A673 (cell line): ENCODE data around the gene TSHZ2. TPM values are rescaled to one million over a fixed set of nuclear protein-coding genes. Genes with fewer than 3 reads are reported as not detected.

Source experiments
- BruUV-seq: library from RNA; stranded (reverse); fragments of 400-500 nt; replicated peaks from 2 replicates; lab custom pipeline; 2021; lab: Mats Ljungman, UMichigan
- CTCF ChIA-PET: fragments of 300-600 bp; sonication (Branson Sonifier 250); formaldehyde crosslinking; loops from one replicate; lab custom pipeline; 2022; ENCODE audit warnings: antibody characterized with exemption; lab: Charles Lee
- POLR2A ChIA-PET: fragments of 300-600 bp; sonication (Branson Sonifier 250); formaldehyde crosslinking; loops from one replicate; lab custom pipeline; 2022; ENCODE audit warnings: antibody characterized with exemption; ENCODE audit not compliant: low non-redundant PET; lab: Charles Lee
- DNase-seq: peaks from one replicate; pipeline ENCODE4 v3.0.0-alpha.2; 2015; ENCODE audit warnings: low spot score
- H3K27ac ChIP-seq: fragments of 200-600 bp; sonication (generic); 2 replicates; pipeline ENCODE4 v1.5.1; 2016; ENCODE audit warnings: mixed run types, low read depth, mild to moderate bottlenecking, mixed read lengths, antibody characterized with exemption, low read length; ENCODE audit not compliant: poor library complexity, severe bottlenecking
- H3K27me3 ChIP-seq: fragments of 200-600 bp; sonication (generic); replicated peaks from 2 replicates; pipeline ENCODE4 v1.6.1; 2017; ENCODE audit warnings: mixed run types, low read depth, mild to moderate bottlenecking, mixed read lengths, antibody characterized with exemption, low read length; ENCODE audit not compliant: insufficient read depth, poor library complexity
- H3K36me3 ChIP-seq: fragments of 200-600 bp; sonication (generic); 2 replicates; pipeline ENCODE4 v1.6.1; 2016; ENCODE audit warnings: mixed run types, mild to moderate bottlenecking, mixed read lengths, antibody characterized with exemption, low read length; ENCODE audit not compliant: insufficient read depth, poor library complexity, severe bottlenecking
- H3K4me1 ChIP-seq: fragments of 200-600 bp; sonication (generic); 2 replicates; pipeline ENCODE4 v1.6.1; 2017; ENCODE audit warnings: mixed run types, mild to moderate bottlenecking, mixed read lengths, antibody characterized with exemption, low read length; ENCODE audit not compliant: insufficient read depth, poor library complexity, severe bottlenecking
- H3K4me3 ChIP-seq: fragments of 200-600 bp; sonication (generic); 2 replicates; pipeline ENCODE4 v1.5.1; 2016; ENCODE audit warnings: low read depth, mixed run types, mild to moderate bottlenecking, mixed read lengths, low read length; ENCODE audit not compliant: poor library complexity, severe bottlenecking
- H3K9me3 ChIP-seq: fragments of 200-600 bp; sonication (generic); 2 replicates; pipeline ENCODE4 v1.6.1; 2016; ENCODE audit warnings: mixed run types, low read depth, mild to moderate bottlenecking, mixed read lengths, antibody characterized with exemption, low read length; ENCODE audit not compliant: poor library complexity, severe bottlenecking
- EZH2 ChIP-seq: fragments of 200-600 bp; sonication (generic); IDR thresholded peaks from 2 replicates; pipeline ENCODE4 v1.6.1; 2017; ENCODE audit warnings: borderline replicate concordance, low read depth, mild to moderate bottlenecking, mixed read lengths, antibody characterized with exemption, low read length; ENCODE audit not compliant: poor library complexity, severe bottlenecking
- intact Hi-C: fragments of 100-400 bp; cut with micrococcal nuclease; formaldehyde crosslinking; loops from one replicate; pipeline ENCODE4 v1.10.0; 2022; ENCODE audit not compliant: unreplicated experiment
- total RNA-seq: library from RNA; stranded (reverse); gene quantifications from 2 replicates; pipeline ENCODE4 v1.2.3, GENCODE V29; 2021
- TF ChIP-seq, protein P1 (sequence below): fragments of 300-800, 200-600 bp; sonication (generic); conservative IDR thresholded peaks from 2 replicates; pipeline ENCODE4 v1.5.1; 2017; ENCODE audit warnings: low read depth, mild to moderate bottlenecking, antibody characterized with exemption, low read length, moderate library complexity, mixed read lengths

Gene TSHZ2
- total RNA-seq, 1 experiment from 2014 or later = 4.1 TPM

DNA sequence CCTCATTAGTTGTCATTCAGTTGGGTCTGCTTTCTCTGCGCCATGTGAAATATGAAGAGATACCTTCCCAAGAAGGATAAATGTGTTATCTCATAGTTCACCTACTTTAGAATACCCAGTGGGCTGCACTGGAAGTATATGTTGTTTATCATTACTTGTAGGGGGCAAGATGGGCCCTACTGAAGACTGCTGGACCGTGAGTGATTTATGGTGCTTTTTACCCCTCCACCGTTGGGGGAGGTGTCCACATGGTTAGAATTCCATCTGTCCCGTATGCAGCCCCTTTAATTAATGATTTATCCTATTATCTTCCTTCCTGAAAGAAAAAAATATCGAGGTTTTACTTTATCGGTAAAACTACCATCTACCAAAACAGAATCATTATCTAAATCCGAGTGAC is 97.0 kb downstream of the TSHZ2 start:
- Histone ChIP-seq H3K4me1 (peaks cover 24% of the 10 kb centered on the region), H3K9me3 (no peaks in the 10 kb centered on the region), H3K4me3 (no peak overlapping the region), H3K27me3 (no peaks in the 10 kb centered on the region), H3K36me3 (no peaks in the 10 kb centered on the region), H3K27ac (no peak overlapping the region)
- BruUV-seq = no TSS peak
- no peak for TF ChIP-seq EZH2
- TF ChIP-seq, protein P1, sequence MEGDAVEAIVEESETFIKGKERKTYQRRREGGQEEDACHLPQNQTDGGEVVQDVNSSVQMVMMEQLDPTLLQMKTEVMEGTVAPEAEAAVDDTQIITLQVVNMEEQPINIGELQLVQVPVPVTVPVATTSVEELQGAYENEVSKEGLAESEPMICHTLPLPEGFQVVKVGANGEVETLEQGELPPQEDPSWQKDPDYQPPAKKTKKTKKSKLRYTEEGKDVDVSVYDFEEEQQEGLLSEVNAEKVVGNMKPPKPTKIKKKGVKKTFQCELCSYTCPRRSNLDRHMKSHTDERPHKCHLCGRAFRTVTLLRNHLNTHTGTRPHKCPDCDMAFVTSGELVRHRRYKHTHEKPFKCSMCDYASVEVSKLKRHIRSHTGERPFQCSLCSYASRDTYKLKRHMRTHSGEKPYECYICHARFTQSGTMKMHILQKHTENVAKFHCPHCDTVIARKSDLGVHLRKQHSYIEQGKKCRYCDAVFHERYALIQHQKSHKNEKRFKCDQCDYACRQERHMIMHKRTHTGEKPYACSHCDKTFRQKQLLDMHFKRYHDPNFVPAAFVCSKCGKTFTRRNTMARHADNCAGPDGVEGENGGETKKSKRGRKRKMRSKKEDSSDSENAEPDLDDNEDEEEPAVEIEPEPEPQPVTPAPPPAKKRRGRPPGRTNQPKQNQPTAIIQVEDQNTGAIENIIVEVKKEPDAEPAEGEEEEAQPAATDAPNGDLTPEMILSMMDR = no peak
- POLR2A ChIA-PET = no interaction called here
- CTCF ChIA-PET = no interaction called here
- DNase-seq = no peak
- intact Hi-C loops = no loop called here

DNA sequence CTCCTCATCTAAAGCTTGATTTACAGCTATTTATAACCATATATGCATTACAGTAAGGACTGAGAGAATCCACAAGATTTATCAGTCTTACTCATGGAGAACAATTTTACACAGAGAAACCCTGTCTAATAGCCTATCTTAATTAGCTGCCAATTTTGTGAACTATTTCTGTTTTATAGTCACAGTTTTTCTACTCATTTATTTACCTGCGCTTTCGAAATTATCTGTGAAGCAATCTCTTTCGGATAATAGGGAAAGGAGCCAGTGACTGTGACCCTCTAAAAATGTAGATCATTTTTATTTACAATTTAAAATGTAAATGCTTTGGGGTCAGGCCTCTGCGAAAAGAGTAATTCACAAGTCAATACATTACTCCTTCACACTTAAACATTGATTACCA is 98.1 kb downstream of the TSHZ2 start:
- no peaks in the 10 kb centered on the region for H3K9me3 ChIP-seq
- no peak for DNase-seq
- H3K27ac ChIP-seq = no peak overlapping the region
- H3K27me3 ChIP-seq = no peaks in the 10 kb centered on the region
- CTCF ChIA-PET = no interaction called here
- H3K4me1 ChIP-seq = peaks cover 30% of the 10 kb centered on the region
- H3K36me3 ChIP-seq = no peaks in the 10 kb centered on the region
- intact Hi-C loops = no loop called here
- no TSS peak for BruUV-seq
- POLR2A ChIA-PET = interaction anchor here (0.5 kb wide), 1 partner anchor 10 kb away, joined by 11 read pairs; no protein-coding TSS in a partner anchor
- TF ChIP-seq, protein P1 = no peak
- TF ChIP-seq EZH2 = no peak
- no peak overlapping the region for H3K4me3 ChIP-seq

DNA sequence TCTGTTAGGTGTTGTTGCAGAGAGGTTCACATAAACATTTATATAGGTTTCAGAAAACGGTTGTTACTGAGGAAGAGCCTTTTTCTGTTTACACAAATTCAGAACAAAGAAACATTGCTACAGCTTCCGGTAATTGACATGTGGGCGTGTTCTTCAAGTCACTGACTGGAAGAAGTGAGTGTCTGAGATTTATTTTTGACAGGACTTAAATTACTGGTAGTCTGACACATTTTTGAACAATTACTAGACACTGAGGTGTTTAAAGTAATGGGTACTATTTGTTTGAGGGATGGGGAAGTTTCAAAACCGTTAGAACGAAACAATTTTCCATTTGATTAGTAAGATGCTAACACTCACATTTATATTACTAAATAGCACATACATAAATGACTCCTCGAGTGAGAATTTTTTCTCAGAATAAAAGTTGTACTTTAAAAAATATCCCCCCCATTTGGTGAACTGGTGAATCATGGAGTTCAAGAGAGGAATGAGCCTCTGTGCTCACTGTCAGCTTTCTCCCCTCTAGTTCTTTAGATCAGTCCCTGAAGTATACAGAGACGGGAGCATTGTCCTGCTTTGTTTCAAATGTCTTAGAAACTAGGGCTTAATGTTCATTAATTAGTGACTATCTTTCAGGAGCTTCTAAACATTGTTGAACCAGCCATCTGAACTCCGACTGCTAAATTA is 98.7 kb downstream of the TSHZ2 start:
- no peaks in the 10 kb centered on the region for H3K9me3 ChIP-seq
- no peaks in the 10 kb centered on the region for H3K27me3 ChIP-seq
- POLR2A ChIA-PET = no interaction called here
- H3K4me1 ChIP-seq = peaks cover 35% of the 10 kb centered on the region
- no peaks in the 10 kb centered on the region for H3K36me3 ChIP-seq
- intact Hi-C loops = no loop called here
- TF ChIP-seq, protein P1 = no peak
- no peak for TF ChIP-seq EZH2
- no peak overlapping the region for H3K4me3 ChIP-seq
- CTCF ChIA-PET = no interaction called here
- no TSS peak for BruUV-seq
- peak; percentile 72 for DNase-seq
- H3K27ac ChIP-seq = no peak overlapping the region
